Gastroesophageal sphincter (tissue), 4 donors: ENCODE results near the gene ZNF814. TPM values are rescaled to one million over a fixed set of nuclear protein-coding genes. Genes with fewer than 3 reads are reported as not detected.
"Not testable (repeated sequence)": the region's sequence is repeated elsewhere in the genome, so short reads cannot be mapped to it uniquely, and the experiment has no call there.

Experiments used
- ATAC-seq: fragments of 150-250 bp; one replicate; pipeline ENCODE4 v1.9.1; 2016; ENCODE audit warnings: mild to moderate bottlenecking, moderate library complexity
- H3K27ac ChIP-seq, 4 donors: fragments of 200-600 bp; sonication (generic) in 3 of 4; 1 replicate in 3 of 4; 2 replicates in 1 of 4; pipeline ENCODE4 v1.5.1; 2016 to 2019
- H3K27me3 ChIP-seq: fragments of 200-600 bp; sonication (generic); one replicate; pipeline ENCODE4 v1.5.1; 2019
- H3K36me3 ChIP-seq, 2 donors: fragments of 200-600 bp; sonication (generic); one replicate each; pipeline ENCODE4 v1.5.1; 2019; ENCODE audit warnings: control low read depth in 1 of 2
- H3K4me1 ChIP-seq, 3 donors: fragments of 200-600 bp; sonication (generic); 1 replicate in 2 of 3; 2 replicates in 1 of 3; pipeline ENCODE4 v1.5.1; 2016 to 2019; ENCODE audit warnings: control low read depth in 2 of 3
- H3K4me3 ChIP-seq, 2 donors: fragments of 200-600 bp; sonication (generic); one replicate each; pipeline ENCODE4 v1.5.1; 2019; ENCODE audit warnings: mild to moderate bottlenecking in 1 of 2, moderate library complexity in 1 of 2
- H3K9me3 ChIP-seq, 3 donors: fragments of 200-600 bp; sonication (generic); one replicate each; pipeline ENCODE4 v1.5.1; 2017 to 2019; ENCODE audit warnings: control low read depth in 2 of 3
- EP300 ChIP-seq: sonication (generic); formaldehyde crosslinking; IDR thresholded peaks from one replicate; pipeline ENCODE4 v1.6.1; 2017; ENCODE audit warnings: antibody characterized with exemption, mild to moderate bottlenecking
- POLR2A ChIP-seq, 2 donors: fragments of 450-650 bp; IDR thresholded peaks; one replicate each; pipeline ENCODE4 v1.6.1; 2017; ENCODE audit warnings: antibody characterized with exemption in 2 of 2, mild to moderate bottlenecking in 2 of 2, moderate library complexity in 1 of 2
- POLR2AphosphoS5 ChIP-seq: sonication (generic); formaldehyde crosslinking; IDR thresholded peaks from one replicate; pipeline ENCODE4 v1.6.1; 2017; ENCODE audit warnings: antibody characterized with exemption
- WGBS, 2 donors: methylation state at CpG; one replicate each; pipeline ENCODE4 v1.1.5; 2018; ENCODE audit warnings: low coverage in 1 of 2; 5-methylcytosine and 5-hydroxymethylcytosine counted together
- total RNA-seq, 4 donors: library from RNA; depleted of rRNA; stranded (reverse); fragments of >200 nt; gene quantifications; one replicate each; pipeline ENCODE4 v1.1.0, GENCODE V29; 2016
- TF ChIP-seq, protein P1 (sequence below), 4 experiments: fragments of 200-600 bp in 2 of 4; fragments of 450-650 bp in 2 of 4; sonication (generic) in 1 of 4; IDR thresholded peaks; one replicate each; pipeline ENCODE4 v1.5.1; 2017 to 2019; ENCODE audit warnings: antibody characterized with exemption in 4 of 4, mild to moderate bottlenecking in 2 of 4, moderate library complexity in 2 of 4

The ZNF814 gene
- total RNA-seq, 4 donors from 2014 or later = 4.9 to 13.5 (median 9.6) TPM

DNA sequence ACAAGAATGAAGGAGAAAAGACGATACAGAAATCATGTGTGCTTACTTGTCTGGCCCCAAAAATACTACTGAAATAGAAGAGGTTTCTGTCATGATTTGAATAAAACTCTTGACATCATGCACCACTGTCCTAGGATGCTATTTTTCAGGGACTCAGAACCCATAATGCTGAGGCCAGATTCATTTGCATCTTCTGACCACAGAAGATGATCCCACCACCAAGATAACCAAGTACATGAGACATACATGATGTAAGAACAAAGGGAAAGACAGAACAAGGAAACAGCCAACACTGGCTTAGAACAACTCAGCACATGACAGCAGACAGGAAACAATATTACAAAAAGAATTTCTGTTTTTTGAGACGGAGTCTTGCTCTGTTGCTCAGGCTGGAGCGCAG is 76.6 kb downstream of the ZNF814 start:
- TF ChIP-seq EP300 (no peak), POLR2A (IDR thresholded peaks at IDR 0.05) (no peak), POLR2AphosphoS5 (no peak)
- TF ChIP-seq, protein P1, sequence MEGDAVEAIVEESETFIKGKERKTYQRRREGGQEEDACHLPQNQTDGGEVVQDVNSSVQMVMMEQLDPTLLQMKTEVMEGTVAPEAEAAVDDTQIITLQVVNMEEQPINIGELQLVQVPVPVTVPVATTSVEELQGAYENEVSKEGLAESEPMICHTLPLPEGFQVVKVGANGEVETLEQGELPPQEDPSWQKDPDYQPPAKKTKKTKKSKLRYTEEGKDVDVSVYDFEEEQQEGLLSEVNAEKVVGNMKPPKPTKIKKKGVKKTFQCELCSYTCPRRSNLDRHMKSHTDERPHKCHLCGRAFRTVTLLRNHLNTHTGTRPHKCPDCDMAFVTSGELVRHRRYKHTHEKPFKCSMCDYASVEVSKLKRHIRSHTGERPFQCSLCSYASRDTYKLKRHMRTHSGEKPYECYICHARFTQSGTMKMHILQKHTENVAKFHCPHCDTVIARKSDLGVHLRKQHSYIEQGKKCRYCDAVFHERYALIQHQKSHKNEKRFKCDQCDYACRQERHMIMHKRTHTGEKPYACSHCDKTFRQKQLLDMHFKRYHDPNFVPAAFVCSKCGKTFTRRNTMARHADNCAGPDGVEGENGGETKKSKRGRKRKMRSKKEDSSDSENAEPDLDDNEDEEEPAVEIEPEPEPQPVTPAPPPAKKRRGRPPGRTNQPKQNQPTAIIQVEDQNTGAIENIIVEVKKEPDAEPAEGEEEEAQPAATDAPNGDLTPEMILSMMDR (IDR thresholded peaks at IDR 0.05) = no peak
- H3K27ac ChIP-seq = no peak overlapping the region
- 90 to 91% methylated on average over 2 to 3 of the region's 3 CpGs for WGBS, 2 donors
- no peaks in the 10 kb centered on the region for H3K27me3 ChIP-seq
- H3K9me3 ChIP-seq = no peaks in the 10 kb centered on the region
- H3K4me1 ChIP-seq = peaks cover 0 to 20% (median 7%) of the 10 kb centered on the region in 3 donors
- no peak overlapping the region for H3K4me3 ChIP-seq
- H3K36me3 ChIP-seq = peaks cover 0 to 51% of the 10 kb centered on the region in 2 donors
- ATAC-seq = no peak

DNA sequence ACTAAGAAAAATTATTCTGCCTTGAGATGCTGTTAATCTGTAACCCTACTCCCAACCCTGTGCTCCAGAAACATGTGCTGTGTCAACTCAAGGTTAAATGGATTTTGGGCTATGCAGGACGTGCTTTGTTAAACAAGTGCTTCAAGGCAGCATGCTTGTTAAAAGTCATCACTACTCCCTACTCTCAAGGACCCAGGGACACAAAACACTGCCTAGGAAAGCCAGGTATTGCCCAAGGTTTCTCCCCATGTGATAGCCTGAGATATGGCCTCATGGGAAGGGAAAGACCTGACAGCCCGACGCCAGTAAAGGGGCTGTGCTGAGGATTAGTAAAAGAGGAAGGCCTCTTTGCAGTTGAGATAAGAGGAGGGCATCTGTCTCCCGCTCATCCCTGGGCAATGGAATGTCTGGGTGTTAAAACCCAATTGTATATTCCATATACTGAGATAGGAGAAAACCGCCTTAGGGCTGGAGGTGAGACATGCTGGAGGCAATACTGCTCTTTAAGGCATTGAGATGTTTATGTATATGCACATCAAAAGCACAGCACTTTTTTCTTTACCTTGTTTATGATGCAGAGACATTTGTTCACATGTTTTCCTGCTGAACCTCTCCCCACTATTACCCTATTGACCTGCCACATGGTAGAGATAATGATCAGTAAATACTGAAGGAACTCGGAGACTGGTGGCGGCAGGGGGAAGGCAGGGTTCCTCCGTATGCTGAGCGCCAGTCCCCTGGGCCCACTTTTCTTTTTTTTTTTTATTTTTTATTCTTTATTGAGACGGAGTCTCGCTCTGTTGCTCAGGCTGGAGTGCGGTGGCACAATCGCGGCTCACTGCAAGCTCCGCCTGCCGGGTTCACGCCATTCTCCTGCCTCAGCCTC is 78.2 kb downstream of the ZNF814 start:
- WGBS, 2 donors = 62 to 94% methylated on average over 4 to 14 of the region's 17 CpGs
- not testable (repeated sequence) for H3K9me3 ChIP-seq, H3K27ac ChIP-seq, H3K4me3 ChIP-seq, H3K27me3 ChIP-seq, ATAC-seq
- peaks cover 0 to 67% of the 10 kb centered on the region in 2 donors for H3K36me3 ChIP-seq
- H3K4me1 ChIP-seq = peaks cover 0 to 20% (median 7%) of the 10 kb centered on the region in 3 donors

DNA sequence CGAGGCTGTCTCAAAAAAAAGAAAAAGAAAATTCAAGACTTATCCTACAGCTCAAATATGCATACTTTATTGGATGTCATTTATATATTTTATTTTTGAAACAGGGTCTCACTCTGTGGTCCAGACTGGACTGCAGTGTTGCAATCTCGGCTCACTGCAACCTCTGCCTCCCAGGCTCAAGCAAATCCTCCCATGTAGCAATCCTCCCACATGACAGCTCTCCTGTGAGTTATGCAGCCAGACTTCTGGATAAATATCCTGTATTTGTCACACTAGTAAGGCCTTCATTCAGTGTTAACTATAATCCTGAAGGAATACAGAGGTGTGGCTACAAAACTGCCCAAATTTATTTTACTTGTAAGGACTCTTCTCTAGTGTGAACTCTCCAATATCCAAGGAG is 81.3 kb downstream of the ZNF814 start:
- Histone ChIP-seq H3K27ac (no peak overlapping the region), H3K4me1 (peaks cover 0 to 22% (median 1%) of the 10 kb centered on the region in 3 donors), H3K27me3 (no peaks in the 10 kb centered on the region), H3K4me3 (no peak overlapping the region), H3K9me3 (no peaks in the 10 kb centered on the region), H3K36me3 (peaks cover 0 to 65% of the 10 kb centered on the region in 2 donors)
- WGBS, 2 donors = 94 to 100% methylated on average over 2 of the region's 2 CpGs
- no peak for TF ChIP-seq EP300
- TF ChIP-seq POLR2AphosphoS5 = no peak
- TF ChIP-seq, protein P1 (IDR thresholded peaks at IDR 0.05) = no peak
- ATAC-seq = no peak

DNA sequence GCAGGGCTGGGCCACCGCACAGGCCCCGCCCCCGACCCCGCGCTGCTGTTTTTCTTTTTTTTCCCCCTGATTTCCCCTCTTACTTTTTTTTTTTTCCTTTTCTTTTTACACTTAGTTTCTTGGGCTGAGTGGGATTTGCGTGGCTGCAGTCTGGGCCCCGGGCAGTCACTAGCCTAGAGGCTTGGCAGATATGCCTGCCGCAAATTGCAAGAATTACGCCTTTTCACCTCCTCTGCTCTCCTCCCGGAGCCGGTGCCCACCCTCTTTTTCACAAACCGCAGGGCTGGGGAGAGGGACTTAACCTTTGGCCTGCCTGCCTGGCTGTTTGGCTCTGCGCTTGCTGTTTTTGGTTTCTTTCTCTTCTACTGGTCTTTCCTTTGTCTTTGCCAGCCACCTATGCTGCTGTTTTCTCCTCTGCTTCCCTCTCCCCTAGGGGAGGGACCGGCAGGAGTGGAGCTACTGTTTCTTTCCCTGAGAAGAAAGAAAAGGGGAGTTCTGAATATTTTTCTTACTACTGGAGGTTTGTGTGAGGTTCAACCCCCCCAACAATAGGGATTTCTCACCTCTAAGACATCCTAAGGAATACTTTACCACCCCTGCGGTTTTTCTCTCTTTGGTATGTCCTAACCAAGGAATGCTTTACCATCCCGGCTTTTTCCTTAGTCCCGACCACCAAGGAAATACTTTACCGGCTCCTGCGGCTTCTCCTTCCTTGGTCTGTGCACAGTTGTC is 85.1 kb downstream of the ZNF814 start:
- ATAC-seq = no peak
- H3K27ac ChIP-seq = peak overlapping the region; percentile 7 to 70 (median 46)

DNA sequence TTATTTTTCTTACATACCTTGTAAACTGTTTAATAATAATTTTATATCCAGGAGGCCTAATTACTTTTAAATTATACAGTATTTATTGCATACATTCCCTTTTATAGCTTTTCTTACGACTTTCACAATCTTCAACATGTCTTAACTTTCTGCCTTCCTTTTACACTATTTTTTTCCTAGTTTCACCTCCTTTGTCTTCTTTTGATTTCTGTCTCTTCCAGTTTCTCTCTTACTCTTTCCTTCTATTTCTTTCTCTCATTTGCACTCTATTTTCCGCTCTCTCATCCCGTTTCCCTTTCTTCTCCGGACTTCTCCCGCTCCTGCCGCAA is 85.6 kb downstream of the ZNF814 start:
- no peaks in the 10 kb centered on the region for H3K9me3 ChIP-seq

More for the DNA sequence above, 85.1 kb downstream of the ZNF814 start:
- Histone ChIP-seq H3K27me3 (no peaks in the 10 kb centered on the region), H3K4me1 (peaks cover 0 to 50% (median 8%) of the 10 kb centered on the region in 3 donors), H3K36me3 (peaks cover 0 to 34% of the 10 kb centered on the region in 2 donors), H3K9me3 (no peaks in the 10 kb centered on the region), H3K4me3 (peak overlapping the region; percentile 30 to 51)
- 8 to 26% methylated on average over 14 to 18 of the region's 19 CpGs for WGBS, 2 donors
- TF ChIP-seq EP300 (no peak), POLR2AphosphoS5 (no peak)
- TF ChIP-seq, protein P1 (IDR thresholded peaks at IDR 0.05) = no peak

More for the DNA sequence above, 85.6 kb downstream of the ZNF814 start:
- TF ChIP-seq POLR2A (IDR thresholded peaks at IDR 0.05) (no peak), EP300 (no peak), POLR2AphosphoS5 (no peak)
- TF ChIP-seq, protein P1 (IDR thresholded peaks at IDR 0.05) = no peak
- no peaks in the 10 kb centered on the region for H3K27me3 ChIP-seq
- peak overlapping the region; percentile 30 to 51 for H3K4me3 ChIP-seq
- WGBS, 2 donors = 13 to 29% methylated on average over 5 to 6 of the region's 6 CpGs
- no peak for ATAC-seq
- H3K4me1 ChIP-seq = peaks cover 0 to 54% (median 8%) of the 10 kb centered on the region in 3 donors
- peak overlapping the region in 2 of 4 donors; percentile 68 to 70 for H3K27ac ChIP-seq
- H3K36me3 ChIP-seq = peaks cover 0 to 29% of the 10 kb centered on the region in 2 donors
